Keratinocyte (primary cell): ENCODE results near the gene RFC4. TPM values are rescaled to one million over a fixed set of nuclear protein-coding genes. Genes with fewer than 3 reads are reported as not detected.

ENCODE experiments used
- DNase-seq: peaks from one replicate; pipeline ENCODE4 v3.0.0-alpha.2; 2011; ENCODE audit warnings: low read depth, missing footprints, low spot score
- FAIRE-seq: peaks from 2 replicates; lab custom pipeline; 2011; peaks lifted over from hg19 to GRCh38; lab: Jason Lieb, UNC
- H2AFZ ChIP-seq: 2 replicates; pipeline ENCODE4 v1.6.0; 2012; ENCODE audit warnings: low read length, control low read depth, inconsistent platforms; ENCODE audit not compliant: control insufficient read depth
- H3K27ac ChIP-seq: 2 replicates; pipeline ENCODE4 v1.5.1; 2011; ENCODE audit warnings: low read length; ENCODE audit not compliant: control insufficient read depth, insufficient read depth
- H3K27me3 ChIP-seq: 3 replicates; pipeline ENCODE4 v1.6.0; 2011; ENCODE audit warnings: low read length; ENCODE audit not compliant: control insufficient read depth, insufficient read depth; ENCODE audit errors: extremely low read depth
- H3K36me3 ChIP-seq, 2 experiments: 2 replicates in 1 of 2; 3 replicates in 1 of 2; pipeline ENCODE4 v1.5.1; 2011; ENCODE audit warnings: low read length in 2 of 2, mild to moderate bottlenecking in 1 of 2; ENCODE audit not compliant: control insufficient read depth in 2 of 2, insufficient read depth in 2 of 2; ENCODE audit errors: extremely low read depth in 1 of 2
- H3K4me1 ChIP-seq: 3 replicates; pipeline ENCODE4 v1.5.1; 2011; ENCODE audit warnings: low read length; ENCODE audit not compliant: control insufficient read depth, insufficient read depth; ENCODE audit errors: extremely low read depth
- H3K4me2 ChIP-seq: 3 replicates; pipeline ENCODE4 v1.6.0; 2011; ENCODE audit warnings: low read depth, low read length; ENCODE audit not compliant: control insufficient read depth, insufficient read depth; ENCODE audit errors: extremely low read depth
- H3K4me3 ChIP-seq, 3 experiments: fragments of 200-600 bp in 1 of 3; sonication (generic) in 1 of 3; 2 replicates in 2 of 3; 3 replicates in 1 of 3; pipeline ENCODE4 v1.5.1; 2011 to 2016; ENCODE audit warnings: low read length in 3 of 3, mild to moderate bottlenecking in 3 of 3, control low read depth in 2 of 3, inconsistent platforms in 1 of 3, low read depth in 1 of 3, mixed read lengths in 1 of 3, mixed run types in 1 of 3, moderate library complexity in 1 of 3; ENCODE audit not compliant: control insufficient read depth in 2 of 3, insufficient read depth in 2 of 3; ENCODE audit errors: extremely low read depth in 1 of 3
- H3K79me2 ChIP-seq: 2 replicates; pipeline ENCODE4 v1.6.0; 2012; ENCODE audit warnings: low read length; ENCODE audit not compliant: control insufficient read depth, insufficient read depth
- H3K9ac ChIP-seq: 3 replicates; pipeline ENCODE4 v1.6.0; 2011; ENCODE audit warnings: low read length; ENCODE audit not compliant: control insufficient read depth, insufficient read depth; ENCODE audit errors: extremely low read depth
- H3K9me1 ChIP-seq: 3 replicates; pipeline ENCODE4 v1.6.0; 2011; ENCODE audit warnings: low read length; ENCODE audit not compliant: control insufficient read depth, insufficient read depth; ENCODE audit errors: extremely low read depth
- H3K9me3 ChIP-seq: 2 replicates; pipeline ENCODE4 v1.5.1; 2012; ENCODE audit warnings: low read depth, low read length; ENCODE audit not compliant: control insufficient read depth
- H4K20me1 ChIP-seq: 3 replicates; pipeline ENCODE4 v1.6.0; 2011; ENCODE audit warnings: low read length; ENCODE audit not compliant: control insufficient read depth, insufficient read depth; ENCODE audit errors: extremely low read depth
- CTCF ChIP-seq, 3 experiments: IDR thresholded peaks in 1 of 3; conservative IDR thresholded peaks in 1 of 3; optimal IDR thresholded peaks in 1 of 3; 2 replicates in 2 of 3; 3 replicates in 1 of 3; pipeline versions ENCODE3 to v1.5.1; 2011; ENCODE audit warnings: low read length in 3 of 3, mild to moderate bottlenecking in 3 of 3, moderate library complexity in 2 of 3, control low read depth in 1 of 3, inconsistent platforms in 1 of 3; ENCODE audit not compliant: insufficient read depth in 2 of 3; ENCODE audit errors: extremely low read depth in 1 of 3
- EZH2 ChIP-seq: IDR thresholded peaks from one replicate; pipeline ENCODE4 v1.6.1; 2012; ENCODE audit warnings: inconsistent platforms, mild to moderate bottlenecking, low read length, moderate library complexity
- dilution Hi-C: fragments of 300-500 bp; cut with MboI; formaldehyde crosslinking; loops from one replicate; pipeline ENCODE4 v1.7.0; 2020; ENCODE audit warnings: low sequenced_read_pairs; ENCODE audit not compliant: extremely low pct_ligation_motif_present
- polyA plus RNA-seq, 5 experiments: library from polyadenylated mRNA; depleted of rRNA in 3 of 5; stranded (reverse) in 3 of 5; stranded (forward) in 1 of 5; unstranded in 1 of 5; fragments of >200 nt; gene quantifications; 1 replicate in 1 of 5; 2 replicates in 3 of 5; 3 replicates in 1 of 5; pipeline versions ENCODE4 v1.2.1 to v1.2.3, GENCODE V29; 2011 to 2012; ENCODE audit warnings: missing spikeins in 2 of 5, low read depth in 1 of 5, low replicate concordance in 1 of 5

Gene RFC4
- polyA plus RNA-seq, 1 donor (not counting 4 experiments of a cell fraction or from before 2014, with no cell fraction given): 22.8 TPM

- Histone ChIP-seq H3K4me2 (no peak overlapping the region), H3K4me3 (no peak overlapping the region), H3K4me1 (peaks cover 11% of the 10 kb centered on the region), H3K27ac (no peak overlapping the region), H3K36me3 (no peaks in the 10 kb centered on the region), H2AFZ (no peak overlapping the region), H3K9ac (no peak overlapping the region), H3K9me1 (no peaks in the 10 kb centered on the region), H3K9me3 (no peaks in the 10 kb centered on the region), H4K20me1 (no peaks in the 10 kb centered on the region), H3K27me3 (peaks cover 27% of the 10 kb centered on the region), H3K79me2 (no peaks in the 10 kb centered on the region)
- dilution Hi-C loops: no loop called here
- DNase-seq (no peak), FAIRE-seq (no peak)
- TF ChIP-seq EZH2 (no peak), CTCF (optimal IDR thresholded peaks at IDR 0.05 in 1 of 3, IDR thresholded peaks at IDR 0.05 in 1 of 3, conservative IDR thresholded peaks at IDR 0.05 in 1 of 3; ENCODE audit: extremely low read depth in 1 of 3, insufficient read depth in 2 of 3, low read length in 3 of 3) (no peak)
Observed at GRCh38 chr3:186828340-186828739, 22.1 kb upstream of the RFC4 start.

GRCh38 chr3:186826976-186827857, 20.9 kb upstream of the RFC4 start:
- Histone ChIP-seq H3K9ac (peak overlapping the region; percentile 75), H2AFZ (peak overlapping the region; percentile 60), H3K36me3 (no peaks in the 10 kb centered on the region), H3K9me3 (no peaks in the 10 kb centered on the region), H3K9me1 (no peaks in the 10 kb centered on the region), H3K27ac (peak overlapping the region; percentile 14), H3K4me3 (peak overlapping the region; percentile 69 to 76 (median 72)), H3K4me2 (peak overlapping the region; percentile 60), H3K79me2 (no peaks in the 10 kb centered on the region), H4K20me1 (no peaks in the 10 kb centered on the region), H3K4me1 (peaks cover 11% of the 10 kb centered on the region), H3K27me3 (peaks cover 27% of the 10 kb centered on the region)
- DNase-seq (no peak), FAIRE-seq (no peak)
- dilution Hi-C loops: no loop called here
- no peak for TF ChIP-seq EZH2
- TF ChIP-seq CTCF (optimal IDR thresholded peaks at IDR 0.05 in 1 of 3, IDR thresholded peaks at IDR 0.05 in 1 of 3, conservative IDR thresholded peaks at IDR 0.05 in 1 of 3; ENCODE audit: extremely low read depth in 1 of 3, insufficient read depth in 2 of 3, low read length in 3 of 3): no peak
